Central memory CD8-positive, alpha-beta T cell (primary cell): ENCODE measurements around the gene PLAAT1.

Source experiments
- ATAC-seq: fragments of 150-1000 bp; cut with Tn5 transposase; replicated peaks from 2 replicates; pipeline ENCODE4 v1.10.0; 2022; ENCODE audit warnings: mild to moderate bottlenecking, moderate FRiP score, moderate number of reproducible peaks; ENCODE audit not compliant: poor library complexity, severe bottlenecking; ENCODE audit errors: extremely low read depth
- DNase-seq, 2 donors: peaks; one replicate each; pipeline ENCODE4 v3.0.0; 2021; ENCODE audit warnings: low spot score in 2 of 2
- H3K27ac Mint-ChIP-seq: one replicate; pipeline ENCODE4 v1.8.0; 2022; ENCODE audit warnings: low read depth, mild to moderate bottlenecking, moderate library complexity, mixed read lengths
- H3K27me3 Mint-ChIP-seq: one replicate; pipeline ENCODE4 v1.8.0; 2022; ENCODE audit warnings: mixed read lengths
- H3K36me3 Mint-ChIP-seq: one replicate; pipeline ENCODE4 v1.8.0; 2022; ENCODE audit warnings: mild to moderate bottlenecking, moderate library complexity, mixed read lengths; ENCODE audit not compliant: insufficient read depth
- H3K4me1 Mint-ChIP-seq: one replicate; pipeline ENCODE4 v1.8.0; 2022; ENCODE audit warnings: mixed read lengths
- H3K4me3 Mint-ChIP-seq: one replicate; pipeline ENCODE4 v1.8.0; 2022; ENCODE audit warnings: mild to moderate bottlenecking, moderate library complexity, mixed read lengths
- H3K9me3 Mint-ChIP-seq: one replicate; pipeline ENCODE4 v1.8.0; 2022; ENCODE audit warnings: mixed read lengths

The PLAAT1 gene

GRCh38 chr3:193270451-193270850 lies 29.4 kb downstream of the PLAAT1 start:
- Mint-ChIP-seq H3K36me3 (no peaks in the 10 kb centered on the region), H3K9me3 (no peaks in the 10 kb centered on the region), H3K4me3 (no peak overlapping the region), H3K4me1 (no peaks in the 10 kb centered on the region), H3K27me3 (no peaks in the 10 kb centered on the region), H3K27ac (no peak overlapping the region)
- ATAC-seq (no peak), DNase-seq (no peak)

- Mint-ChIP-seq H3K4me1 (no peaks in the 10 kb centered on the region), H3K27ac (no peak overlapping the region), H3K9me3 (no peaks in the 10 kb centered on the region), H3K4me3 (no peak overlapping the region), H3K36me3 (no peaks in the 10 kb centered on the region), H3K27me3 (no peaks in the 10 kb centered on the region)
- DNase-seq (no peak), ATAC-seq (no peak)
These were observed 30.2 kb downstream of the PLAAT1 start for GRCh38 chr3:193271101-193271840.

GRCh38 chr3:193292386-193292785 lies 51.4 kb downstream of the PLAAT1 start:
- no peak for ATAC-seq
- no peak overlapping the region for H3K4me3 Mint-ChIP-seq
- H3K27me3 Mint-ChIP-seq: peaks cover 10% of the 10 kb centered on the region
- no peaks in the 10 kb centered on the region for H3K4me1 Mint-ChIP-seq
- H3K36me3 Mint-ChIP-seq: no peaks in the 10 kb centered on the region
- no peak overlapping the region for H3K27ac Mint-ChIP-seq
- no peak for DNase-seq
- H3K9me3 Mint-ChIP-seq: peaks cover 5% of the 10 kb centered on the region

- no peak for ATAC-seq
- H3K4me3 Mint-ChIP-seq: no peak overlapping the region
- H3K36me3 Mint-ChIP-seq: no peaks in the 10 kb centered on the region
- H3K9me3 Mint-ChIP-seq: peaks cover 5% of the 10 kb centered on the region
- no peak overlapping the region for H3K27ac Mint-ChIP-seq
- no peaks in the 10 kb centered on the region for H3K4me1 Mint-ChIP-seq
- H3K27me3 Mint-ChIP-seq: peaks cover 10% of the 10 kb centered on the region
- DNase-seq: no peak
These were observed 55.0 kb downstream of the PLAAT1 start for GRCh38 chr3:193295985-193296384.

- ATAC-seq: no peak
- Mint-ChIP-seq H3K27me3 (peaks cover 10% of the 10 kb centered on the region), H3K4me1 (no peaks in the 10 kb centered on the region), H3K36me3 (no peaks in the 10 kb centered on the region), H3K27ac (no peak overlapping the region), H3K4me3 (no peak overlapping the region), H3K9me3 (peaks cover 2% of the 10 kb centered on the region)
- no peak for DNase-seq
These were observed 56.4 kb downstream of the PLAAT1 start for GRCh38 chr3:193297421-193297820.

- ATAC-seq: no peak
- H3K4me1 Mint-ChIP-seq: no peaks in the 10 kb centered on the region
- no peak overlapping the region for H3K4me3 Mint-ChIP-seq
- peaks cover 6% of the 10 kb centered on the region for H3K9me3 Mint-ChIP-seq
- H3K27me3 Mint-ChIP-seq: peaks cover 10% of the 10 kb centered on the region
- no peaks in the 10 kb centered on the region for H3K36me3 Mint-ChIP-seq
- DNase-seq: no peak
- H3K27ac Mint-ChIP-seq: no peak overlapping the region
These were observed 60.4 kb downstream of the PLAAT1 start for GRCh38 chr3:193301433-193301832.

GRCh38 chr3:193305356-193305755 lies 64.3 kb downstream of the PLAAT1 start:
- Mint-ChIP-seq H3K27me3 (peaks cover 15% of the 10 kb centered on the region), H3K36me3 (no peaks in the 10 kb centered on the region), H3K9me3 (peaks cover 6% of the 10 kb centered on the region), H3K27ac (no peak overlapping the region), H3K4me1 (no peaks in the 10 kb centered on the region), H3K4me3 (no peak overlapping the region)
- DNase-seq (no peak), ATAC-seq (no peak)

GRCh38 chr3:193310914-193311723 lies 70.1 kb downstream of the PLAAT1 start:
- ATAC-seq (no peak), DNase-seq (no peak)
- no peaks in the 10 kb centered on the region for H3K4me1 Mint-ChIP-seq
- no peak overlapping the region for H3K4me3 Mint-ChIP-seq
- H3K9me3 Mint-ChIP-seq: no peaks in the 10 kb centered on the region
- H3K27ac Mint-ChIP-seq: no peak overlapping the region
- no peaks in the 10 kb centered on the region for H3K36me3 Mint-ChIP-seq
- H3K27me3 Mint-ChIP-seq: peaks cover 7% of the 10 kb centered on the region

- no peaks in the 10 kb centered on the region for H3K9me3 Mint-ChIP-seq
These were observed 72.3 kb downstream of the PLAAT1 start for GRCh38 chr3:193313061-193313958.

GRCh38 chr3:193314161-193314560 lies 73.1 kb downstream of the PLAAT1 start:
- Mint-ChIP-seq H3K27me3 (peaks cover 7% of the 10 kb centered on the region), H3K9me3 (no peaks in the 10 kb centered on the region), H3K4me1 (no peaks in the 10 kb centered on the region), H3K36me3 (no peaks in the 10 kb centered on the region), H3K27ac (no peak overlapping the region), H3K4me3 (no peak overlapping the region)
- DNase-seq: no peak
- ATAC-seq: no peak

More at GRCh38 chr3:193313061-193313958, 72.3 kb downstream of the PLAAT1 start:
- Mint-ChIP-seq H3K4me3 (no peak overlapping the region), H3K27me3 (peaks cover 7% of the 10 kb centered on the region), H3K27ac (no peak overlapping the region), H3K4me1 (no peaks in the 10 kb centered on the region), H3K36me3 (no peaks in the 10 kb centered on the region)
- DNase-seq (no peak), ATAC-seq (no peak)

- DNase-seq (no peak), ATAC-seq (no peak)
- no peak overlapping the region for H3K4me3 Mint-ChIP-seq
- H3K27ac Mint-ChIP-seq: no peak overlapping the region
- H3K36me3 Mint-ChIP-seq: no peaks in the 10 kb centered on the region
- H3K4me1 Mint-ChIP-seq: no peaks in the 10 kb centered on the region
- H3K27me3 Mint-ChIP-seq: no peaks in the 10 kb centered on the region
- H3K9me3 Mint-ChIP-seq: no peaks in the 10 kb centered on the region
These were observed 76.8 kb downstream of the PLAAT1 start for GRCh38 chr3:193317682-193318300.
